ENCODE data around the gene C12orf54. TPM values are rescaled to one million over a fixed set of nuclear protein-coding genes. Genes with fewer than 3 reads are reported as not detected.
A peak's percentile ranks its signal among the peaks of the same experiment; 100 is the strongest.
"Not testable (repeated sequence)": the region's sequence is repeated elsewhere in the genome, so short reads cannot be mapped to it uniquely, and the experiment has no call there.

Gene C12orf54
- 0.72 TPM for polyA plus RNA-seq (ENCODE audit: insufficient read length)

DNA sequence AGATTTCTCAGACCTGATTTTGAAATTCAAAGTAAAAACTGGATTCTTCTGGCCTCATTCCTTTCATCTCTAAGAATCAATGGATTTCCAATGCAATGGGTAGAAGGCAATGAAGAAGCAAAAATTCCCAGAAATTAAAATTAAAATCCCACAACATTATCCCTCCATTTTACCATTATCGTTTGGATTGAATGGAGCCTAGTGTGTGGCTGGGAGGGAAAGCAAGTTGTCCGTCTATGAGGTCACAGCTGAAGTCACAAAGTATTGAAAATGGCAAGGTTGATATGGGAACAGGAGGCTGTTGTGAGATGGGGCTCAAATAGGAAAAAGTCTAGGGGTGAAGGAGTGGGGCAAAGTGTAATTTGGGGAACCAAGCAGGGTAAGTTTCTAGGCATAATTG is at the start of gene C12orf54:
TSS of gene C12orf54 (plus strand) at position 301 of the 400 bp plus-strand sequence. CDS start 799 bp downstream, outside the sequence.
- DNase-seq, result no peak

DNA sequence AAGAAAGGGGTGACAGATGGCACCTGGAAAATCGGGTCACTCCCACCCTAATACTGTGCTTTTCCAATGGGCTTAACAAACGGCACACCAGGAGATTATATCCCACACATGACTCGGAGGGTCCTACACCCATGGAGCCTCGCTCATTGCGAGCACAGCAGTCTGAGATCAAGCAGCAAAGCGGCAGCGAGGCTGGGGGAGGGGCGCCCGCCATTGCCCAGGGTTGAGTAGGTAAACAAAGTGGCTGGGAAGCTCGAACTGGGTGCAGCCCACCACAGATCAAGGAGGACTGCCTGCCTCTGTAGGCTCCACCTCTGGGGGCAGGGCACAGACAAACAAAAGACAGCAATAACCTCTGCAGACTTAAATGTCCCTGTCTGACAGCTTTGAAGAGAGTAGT is 48.3 kb upstream of the C12orf54 start:
- DNase-seq, result not testable (repeated sequence)

DNA sequence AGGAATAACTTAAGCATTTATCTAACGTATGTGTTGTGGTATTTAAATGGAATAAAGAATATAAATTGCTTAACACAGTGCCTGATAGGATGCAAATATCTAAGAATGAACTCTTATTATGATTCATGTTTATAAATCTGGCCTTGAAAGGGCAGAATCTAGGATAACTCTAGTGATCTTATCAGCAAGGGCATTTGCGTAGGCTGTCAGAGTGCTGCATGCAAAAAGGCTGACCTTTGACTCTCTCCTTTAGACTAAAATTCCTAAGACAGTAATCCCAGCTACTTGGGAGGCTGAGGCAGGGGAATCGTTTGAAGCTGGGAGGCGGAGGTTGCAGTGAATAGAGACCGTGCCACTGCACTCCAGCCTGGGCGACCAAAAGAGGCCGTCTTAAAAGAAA is 41.2 kb upstream of the C12orf54 start:
- no peak for DNase-seq

DNA sequence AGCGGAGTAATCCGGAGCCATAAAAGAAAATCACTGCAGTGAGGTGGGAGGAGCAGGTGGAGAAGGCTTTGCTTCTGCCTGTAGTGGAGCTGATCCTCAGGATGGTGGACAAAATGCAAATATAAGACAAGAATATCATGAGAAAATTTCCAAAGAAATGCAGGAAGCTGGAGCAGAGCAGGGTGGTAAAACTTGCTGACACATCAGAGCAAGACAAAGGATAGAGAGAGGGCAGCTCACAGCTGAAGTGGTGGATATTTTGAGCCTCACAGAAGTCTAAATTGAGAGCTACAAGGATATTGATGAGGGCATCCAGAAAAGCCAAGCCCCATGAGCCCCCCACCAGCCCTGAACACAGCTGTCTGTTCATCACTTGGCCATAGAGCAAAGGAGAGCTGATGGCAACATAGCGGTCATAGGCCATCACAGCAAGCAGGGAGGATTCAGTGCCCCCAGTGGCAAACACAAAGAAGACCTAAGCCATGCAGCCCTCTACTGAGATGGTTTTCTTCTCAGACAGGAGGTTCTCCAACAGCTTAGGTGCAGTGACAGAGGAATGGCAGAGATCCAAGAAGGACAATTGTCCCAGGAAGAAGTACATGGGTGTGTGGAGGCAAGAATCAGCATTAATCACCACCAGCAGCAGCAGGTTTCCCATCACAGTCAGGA is 40.0 kb upstream of the C12orf54 start:
- DNase-seq, result no peak

DNA sequence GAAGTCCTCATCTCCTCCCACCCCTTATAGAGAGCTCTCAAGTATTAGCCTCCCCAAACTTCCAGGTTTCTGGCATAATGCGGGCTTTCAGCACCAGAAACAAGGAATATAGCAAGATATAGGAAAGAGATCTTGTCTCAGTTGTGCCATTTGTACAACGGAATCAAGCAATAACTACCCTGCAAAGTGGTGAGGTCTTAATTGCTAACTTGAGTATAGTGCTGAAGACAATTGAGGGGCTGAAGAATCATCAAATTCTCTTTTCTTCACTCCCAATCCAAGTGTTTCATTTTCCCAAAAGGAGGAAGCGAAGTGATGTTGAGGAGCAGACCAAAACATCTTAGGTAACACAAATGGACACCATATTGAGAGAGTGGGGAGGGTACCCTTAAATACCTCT is 36.8 kb upstream of the C12orf54 start:
- no peak for DNase-seq

DNA sequence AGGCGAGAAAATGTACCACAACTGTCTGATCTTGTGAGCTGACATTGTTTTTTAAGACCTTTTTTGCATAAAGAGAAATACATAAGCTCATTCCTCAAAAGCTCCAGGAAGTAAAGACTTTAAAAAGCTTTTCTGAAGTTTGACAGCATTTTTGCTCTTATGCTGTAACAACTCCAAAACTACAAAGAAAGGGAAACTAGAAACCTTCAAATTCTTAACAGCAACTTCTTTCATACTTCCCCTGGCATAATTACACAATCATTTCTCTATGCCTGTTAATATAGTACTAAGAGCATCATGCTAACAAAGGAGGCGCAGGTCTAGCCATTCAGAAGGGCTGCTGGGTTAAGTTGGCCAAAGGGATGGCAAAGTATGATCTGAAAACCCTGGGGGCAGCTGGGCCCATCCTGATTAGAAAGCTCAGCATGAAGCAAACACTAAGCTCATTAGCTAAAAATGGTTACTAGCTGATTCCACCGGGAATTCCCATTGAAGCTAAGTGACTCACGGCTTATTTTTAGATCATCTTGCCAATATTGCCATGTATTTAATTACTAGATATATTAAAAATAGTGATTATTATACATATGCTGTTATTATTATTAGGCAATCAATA is 36.0 kb upstream of the C12orf54 start:
- no peak for DNase-seq

DNA sequence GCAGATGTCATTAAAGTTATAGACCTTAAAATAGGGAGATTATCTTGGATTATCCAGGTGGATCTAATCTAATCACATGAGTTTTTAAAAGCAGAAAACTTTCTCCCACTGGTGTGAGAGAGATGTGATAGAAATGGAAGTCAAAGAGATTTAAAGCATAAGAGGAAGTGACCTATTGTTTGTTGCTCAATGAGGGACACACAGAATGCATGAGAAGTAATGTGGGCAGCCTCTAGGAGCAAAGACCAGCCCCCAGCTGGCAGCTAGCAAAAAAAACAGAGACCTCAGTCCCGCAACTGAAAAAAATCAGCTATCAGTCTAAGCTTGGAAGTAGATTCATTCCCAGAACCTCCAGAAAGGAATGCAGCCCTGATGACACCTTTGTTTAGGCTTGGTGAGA is 34.5 kb upstream of the C12orf54 start:
- no peak for DNase-seq

DNA sequence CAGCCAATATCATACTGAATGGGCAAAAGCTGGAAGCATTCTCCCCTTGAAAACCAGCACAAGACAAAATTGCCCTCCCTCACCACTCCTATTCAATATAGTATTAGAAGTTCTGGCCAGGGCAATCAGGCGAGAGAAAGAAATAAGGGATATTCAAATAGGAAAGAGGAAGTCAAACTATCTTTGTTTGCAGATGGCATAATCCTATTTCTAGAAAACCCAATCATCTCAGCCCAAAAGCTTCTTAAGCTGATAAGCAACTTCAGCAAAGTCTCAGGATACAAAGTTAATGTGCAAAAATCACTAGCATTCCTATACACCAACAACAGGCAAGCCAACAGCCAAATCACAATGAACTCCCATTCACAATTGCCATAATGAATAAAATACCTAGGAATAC is 30.9 kb upstream of the C12orf54 start:
- no peak for DNase-seq

DNA sequence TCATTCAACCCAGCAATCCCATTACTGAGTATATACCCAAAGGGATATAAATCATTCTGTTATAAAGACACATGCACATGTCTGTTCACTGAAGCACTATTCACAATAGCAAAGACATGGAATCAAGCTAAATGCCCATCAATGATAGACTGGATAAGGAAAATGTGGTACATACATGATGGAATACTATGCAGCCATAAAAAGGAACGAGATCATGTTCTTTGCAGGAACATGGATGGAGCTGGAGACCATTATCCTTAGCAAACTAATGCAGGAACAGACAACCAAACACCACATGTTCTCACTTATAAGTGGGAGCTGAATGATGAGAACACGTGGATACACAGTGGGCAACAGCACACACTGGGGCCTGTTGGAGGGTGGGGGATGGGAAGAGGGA is 29.3 kb upstream of the C12orf54 start:
- not testable (repeated sequence) for DNase-seq

DNA sequence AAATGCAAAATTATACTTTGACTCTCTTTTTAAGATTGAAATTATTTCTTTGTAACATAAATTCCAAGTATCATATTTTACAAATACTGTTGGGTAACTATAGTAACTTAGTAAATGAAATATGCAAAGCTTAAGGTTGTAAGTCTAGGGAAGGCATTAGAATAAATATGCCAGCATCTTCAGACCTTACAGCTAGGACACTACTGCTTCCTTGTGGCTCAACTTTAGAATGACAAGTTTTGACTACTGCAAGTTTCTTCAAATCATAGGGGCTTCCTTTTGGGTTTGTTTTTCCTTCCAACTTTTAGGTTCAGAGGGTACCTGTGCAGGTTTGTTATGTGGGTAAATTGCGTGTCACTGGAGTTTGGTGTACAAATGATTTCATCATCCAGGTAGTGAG is 27.6 kb upstream of the C12orf54 start:
- DNase-seq, result peak; percentile 4

DNA sequence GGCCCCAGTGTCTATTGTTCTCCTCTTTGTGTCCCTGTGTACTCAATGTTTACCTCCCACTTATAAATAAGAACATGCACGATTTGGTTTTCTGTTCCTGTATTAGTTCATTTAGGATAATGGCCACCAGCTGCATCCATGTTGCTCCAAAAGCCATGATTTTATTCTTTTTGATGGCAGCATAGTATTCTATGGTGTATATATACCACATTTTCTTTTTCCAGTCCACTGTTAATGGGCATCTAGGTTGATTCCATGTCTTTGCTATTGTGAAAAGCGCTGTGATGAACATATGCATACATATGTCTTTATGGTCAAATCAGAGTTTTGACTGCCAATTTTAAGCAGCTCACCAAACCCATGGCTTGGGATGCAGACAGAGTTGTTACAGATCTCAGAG is 27.2 kb upstream of the C12orf54 start:
- DNase-seq, result no peak

DNA sequence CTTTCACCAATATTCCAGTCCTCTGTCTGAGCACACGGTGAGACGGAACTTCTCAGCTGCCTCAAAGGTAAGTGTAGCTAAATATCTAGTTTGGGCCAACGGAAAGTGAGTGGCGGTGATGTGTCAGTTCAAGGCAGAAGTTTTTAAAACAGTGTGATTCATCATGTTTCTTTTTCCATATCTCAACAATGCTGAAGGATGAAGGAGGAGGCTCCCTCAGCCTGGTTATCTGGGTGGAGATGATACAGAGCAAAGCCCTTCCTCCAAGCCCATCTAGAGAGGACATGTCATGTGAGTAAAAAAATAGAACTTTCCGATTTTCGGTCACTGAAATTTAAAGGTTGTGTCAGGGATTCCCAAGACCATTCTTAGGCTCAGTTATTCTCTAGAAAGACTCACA is 23.0 kb upstream of the C12orf54 start:
- no peak for DNase-seq

DNA sequence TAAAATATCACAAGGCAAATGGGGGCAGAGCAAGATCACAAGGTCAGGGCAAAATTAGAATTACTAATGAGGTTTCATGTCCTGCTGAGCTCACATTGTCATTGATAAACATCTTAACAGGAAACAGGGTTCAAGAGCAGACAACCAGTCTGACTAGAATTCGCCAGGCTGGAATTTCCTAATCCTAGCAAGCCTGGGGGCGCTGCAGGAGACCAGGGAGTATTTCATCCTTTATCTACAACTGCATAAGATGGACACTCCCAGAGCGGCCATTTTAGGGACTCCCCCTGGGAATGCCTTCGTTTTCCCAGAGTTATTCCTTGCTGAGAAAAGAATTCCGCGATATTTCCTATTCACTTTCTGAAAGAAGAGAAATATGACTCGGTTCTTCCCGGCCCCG is 13.3 kb upstream of the C12orf54 start:
- not testable (repeated sequence) for DNase-seq

DNA sequence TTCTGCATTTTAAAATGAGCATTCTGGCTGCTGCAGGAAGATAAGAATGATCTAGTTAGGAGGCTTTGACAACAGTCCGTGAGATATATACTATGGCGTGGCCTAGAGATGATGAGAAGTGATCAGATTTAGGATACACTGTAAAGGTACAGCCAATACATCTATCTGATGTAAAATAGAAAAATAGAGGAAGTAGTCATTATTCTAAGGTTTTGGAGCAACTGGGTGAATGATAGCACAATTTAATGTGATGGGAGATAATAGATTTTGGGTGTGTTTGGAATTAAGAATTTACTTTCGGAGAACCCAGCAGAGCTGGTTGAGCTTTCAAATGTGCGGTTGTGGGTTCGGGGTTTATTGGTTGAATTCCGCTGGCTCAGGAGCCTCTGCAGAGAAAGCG is 10.0 kb upstream of the C12orf54 start, which contains the start of gene ANP32D:
TSS of gene ANP32D (plus strand) at position 301 of the 400 bp plus-strand sequence. CDS start 106 bp downstream, outside the sequence.
- DNase-seq, result no peak

DNA sequence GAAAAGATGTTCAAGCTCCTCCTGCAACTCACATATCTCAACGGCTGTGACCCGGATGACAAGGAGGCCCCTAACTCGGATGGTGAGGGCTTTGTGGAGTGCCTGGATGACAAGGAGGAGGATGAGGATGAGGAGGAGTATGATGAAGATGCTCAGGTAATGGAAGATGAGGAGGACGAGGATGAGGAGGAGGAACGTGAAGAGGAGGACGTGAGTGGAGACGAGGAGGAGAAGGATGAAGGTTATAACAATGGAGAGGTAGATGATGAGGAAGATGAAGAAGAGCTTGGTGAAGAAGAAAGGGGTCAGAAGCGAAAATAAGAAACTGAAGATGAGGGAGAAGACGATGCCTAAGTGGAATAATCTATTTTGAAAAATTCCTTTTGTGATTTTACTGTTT is 9.2 kb upstream of the C12orf54 start:
- no peak for DNase-seq

DNA sequence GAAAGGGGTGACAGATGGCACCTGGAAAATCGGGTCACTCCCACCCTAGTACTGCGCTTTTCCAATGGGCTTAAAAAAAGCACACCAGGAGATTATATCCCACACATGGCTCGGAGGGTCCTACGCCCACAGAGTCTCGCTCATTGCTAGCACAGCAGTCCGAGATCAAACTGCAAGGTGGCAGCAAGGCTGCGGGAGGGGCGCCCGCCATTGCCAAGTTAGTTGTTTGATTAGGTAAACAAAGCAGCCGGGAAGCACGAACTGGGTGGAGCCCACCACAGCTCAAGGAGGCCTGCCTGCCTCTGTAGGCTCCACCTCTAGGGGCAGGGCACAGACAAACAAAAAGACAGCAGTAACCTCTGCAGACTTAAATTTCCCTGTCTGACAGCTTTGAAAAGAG is 7.8 kb upstream of the C12orf54 start:
- not testable (repeated sequence) for DNase-seq

DNA sequence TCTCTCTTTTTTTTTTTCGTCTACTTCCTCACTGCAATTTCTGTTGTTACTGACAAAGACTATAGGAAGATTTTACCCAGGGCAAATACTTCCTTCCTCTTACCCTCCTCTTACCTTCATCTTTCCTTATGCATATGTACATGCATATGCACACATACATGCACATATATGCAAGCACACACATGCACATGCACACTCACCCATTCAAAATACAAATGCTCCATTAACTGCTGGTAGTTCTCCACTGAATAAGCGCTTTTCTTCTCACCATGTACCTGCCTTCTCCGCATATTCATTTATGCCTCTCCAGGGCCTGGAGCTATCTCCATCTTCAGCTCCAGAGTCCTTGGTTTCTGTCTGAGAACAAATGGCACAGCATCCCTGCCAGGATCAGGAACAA is 632 bp downstream of the C12orf54 start:
- no peak for DNase-seq

DNA sequence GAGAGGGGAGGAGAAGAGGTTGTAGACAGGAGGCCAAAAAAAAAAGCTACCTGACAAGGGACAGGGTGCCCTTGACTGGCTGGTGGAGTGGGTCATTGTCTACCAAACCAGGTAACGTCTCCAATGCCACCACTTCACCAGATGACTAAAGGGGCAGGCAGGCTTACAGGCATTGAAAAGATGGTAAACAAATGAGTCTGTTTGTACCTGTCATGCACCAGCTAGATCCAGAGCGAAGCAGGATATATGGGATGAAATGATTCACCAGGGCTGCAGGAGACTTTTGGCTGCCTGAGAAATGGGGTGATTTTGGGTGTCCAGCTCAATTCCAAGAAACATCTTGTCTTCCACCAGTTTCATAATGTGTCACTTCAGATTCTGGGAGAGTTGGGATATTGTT is 4.0 kb downstream of the C12orf54 start:
- DNase-seq, result no peak

DNA sequence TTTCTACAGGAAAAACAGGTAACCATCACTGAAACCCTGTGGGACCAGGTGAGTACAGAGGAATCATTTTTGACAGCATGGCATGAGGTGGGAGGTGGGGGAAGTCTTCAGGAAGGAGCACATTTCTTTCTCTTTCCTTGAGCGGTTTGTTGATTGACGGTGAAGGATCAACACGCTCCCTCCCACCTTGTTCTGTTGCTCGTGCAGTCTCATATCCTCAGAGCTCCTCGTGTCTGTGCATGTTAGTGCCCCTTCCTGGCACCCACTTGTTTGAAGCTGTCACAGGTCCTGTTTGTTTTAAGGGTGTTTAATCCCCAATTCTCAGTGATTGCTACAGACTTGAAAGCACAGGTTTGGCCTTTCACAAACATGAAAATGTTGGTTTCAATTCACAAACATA is 4.4 kb downstream of the C12orf54 start:
- no peak for DNase-seq

DNA sequence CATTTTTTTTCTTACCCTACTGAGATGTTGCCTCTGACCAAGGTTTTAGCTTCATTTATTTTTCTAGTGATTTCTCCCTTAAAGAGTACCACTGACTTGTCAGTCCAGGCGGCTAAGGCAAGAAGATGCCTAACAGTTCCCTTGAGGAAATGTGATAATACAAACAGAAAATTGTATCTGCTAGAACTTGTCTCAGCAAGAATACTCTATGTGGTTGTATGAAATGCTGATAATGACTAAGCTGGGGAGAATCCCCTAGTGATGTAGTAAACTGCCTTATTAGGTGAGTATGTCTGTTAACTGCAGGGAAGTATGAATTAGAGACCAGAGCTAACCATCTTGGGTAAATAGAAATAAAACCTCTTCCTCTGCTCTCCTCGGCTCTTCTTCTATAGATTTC is 6.7 kb downstream of the C12orf54 start:
- DNase-seq, result no peak

DNA sequence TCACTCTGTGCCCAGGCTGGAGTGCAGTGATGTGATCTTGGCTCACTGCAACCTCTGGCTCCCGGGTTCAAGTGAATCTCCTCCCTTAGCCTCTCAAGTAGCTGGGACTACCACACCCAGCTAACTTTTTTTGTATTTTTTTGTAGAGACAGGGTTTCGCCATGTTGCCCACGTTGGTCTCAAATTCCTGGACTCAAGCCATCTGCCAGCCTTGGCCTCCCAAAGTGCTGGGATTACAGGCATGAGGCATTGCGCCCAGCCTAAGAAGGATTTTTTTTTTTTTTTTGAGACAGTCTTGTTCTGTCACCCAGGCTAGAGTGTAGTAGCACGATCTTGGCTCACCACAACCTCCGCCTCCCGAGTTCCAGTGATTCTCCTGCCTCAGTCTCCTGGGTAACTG is 7.2 kb downstream of the C12orf54 start:
- not testable (repeated sequence) for DNase-seq

DNA sequence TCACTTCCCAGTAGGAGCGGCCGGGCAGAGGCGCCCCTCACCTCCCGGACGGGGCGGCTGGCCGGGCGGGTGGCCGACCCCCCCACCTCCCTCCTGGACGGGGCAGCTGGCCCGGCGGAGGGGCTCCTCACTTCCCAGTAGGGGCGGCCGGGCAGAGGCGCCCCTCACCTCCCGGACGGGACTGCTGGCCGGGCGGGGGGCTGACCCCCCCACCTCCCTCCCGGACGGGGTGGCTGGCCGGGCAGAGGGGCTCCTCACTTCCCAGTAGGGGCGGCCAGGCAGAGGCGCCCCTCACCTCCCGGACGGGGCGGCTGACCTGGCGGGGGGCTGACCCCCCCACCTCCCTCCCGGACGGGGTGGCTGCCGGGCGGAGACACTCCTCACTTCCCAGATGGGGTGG is 18.0 kb downstream of the C12orf54 start:
- DNase-seq, result not testable (repeated sequence)

DNA sequence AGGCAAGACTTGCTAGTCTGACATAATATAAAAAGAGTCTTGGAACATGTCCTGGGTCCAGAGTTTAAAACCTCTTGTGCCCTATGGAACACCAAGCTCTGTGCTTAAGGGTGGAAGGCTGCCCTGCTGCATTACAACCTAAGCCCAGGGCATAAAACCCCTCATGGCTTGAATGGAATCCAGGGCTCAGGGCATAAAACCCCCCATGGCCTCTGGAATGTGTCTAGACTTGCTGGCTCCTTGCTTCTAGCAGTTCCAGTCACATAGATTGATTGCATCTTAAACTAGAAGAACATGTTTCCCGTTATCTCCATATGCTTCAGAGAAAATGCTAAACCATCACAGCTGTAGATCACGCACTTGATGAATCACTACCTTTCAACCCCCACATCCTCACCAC is 24.5 kb downstream of the C12orf54 start:
- DNase-seq, result not testable (repeated sequence)

DNA sequence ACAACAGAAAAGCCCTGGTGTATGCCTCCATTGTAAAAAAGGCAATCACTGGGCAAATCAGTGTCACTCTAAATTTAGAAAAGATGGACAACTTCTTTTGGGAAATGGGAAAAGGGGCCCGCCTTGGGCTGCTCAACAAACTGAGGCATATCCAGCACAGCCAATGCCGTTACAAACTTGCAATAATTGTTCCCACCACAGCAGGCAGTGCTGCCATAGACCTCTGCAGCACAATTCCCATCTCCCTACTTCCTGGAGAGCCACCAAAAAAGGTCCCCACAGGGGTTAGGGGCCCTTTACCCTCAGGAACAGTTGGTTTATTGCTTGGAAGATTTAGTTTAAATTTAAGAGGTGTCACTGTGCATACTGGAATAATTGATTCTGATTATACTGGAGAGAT is 26.7 kb downstream of the C12orf54 start:
- no peak for DNase-seq
